ENCODE results near the gene TSPAN19.

TSPAN19 gene

GRCh38 chr12:84986586-84986985 lies 49.5 kb downstream of the TSPAN19 start:
- Histone ChIP-seq H3K79me1 (ENCODE audit: low read depth, low read length) (no peaks in the 10 kb centered on the region), H4K91ac (ENCODE audit: low read depth, low read length, poor library complexity) (no peak overlapping the region), H2BK15ac (ENCODE audit: low read length) (no peak overlapping the region), H4K8ac (ENCODE audit: low read depth, low read length) (no peak overlapping the region), H3K4me2 (ENCODE audit: insufficient read depth, low read length, poor library complexity, severe bottlenecking) (no peak overlapping the region), H3K27ac (replicated peaks; ENCODE audit: low read length) (no peak overlapping the region), H3K23ac (ENCODE audit: low read depth, low read length, poor library complexity) (no peak overlapping the region), H2BK5ac (ENCODE audit: low read length) (no peak overlapping the region), H2BK120ac (ENCODE audit: low read depth, low read length) (no peak overlapping the region), H3K14ac (ENCODE audit: low read length) (no peak overlapping the region), H3K9me3 (replicated peaks in 1 of 2; ENCODE audit: control insufficient read depth in 2 of 2, insufficient read depth in 1 of 2, low read depth in 1 of 2, low read length in 2 of 2) (no peaks in the 10 kb centered on the region), H3K18ac (ENCODE audit: low read length) (no peak overlapping the region), H3K4ac (ENCODE audit: low read length) (no peak overlapping the region), H2BK12ac (ENCODE audit: low read length) (no peak overlapping the region), H2AK5ac (ENCODE audit: low read depth, low read length) (no peak overlapping the region), H3K4me3 (ENCODE audit: low read length in 2 of 2) (peak overlapping the region in 1 of 2 donors; percentile 8), H3K4me1 (ENCODE audit: control insufficient read depth in 2 of 2, insufficient read depth in 1 of 2, low read depth in 1 of 2, low read length in 2 of 2) (peaks cover 0 to 22% of the 10 kb centered on the region in 2 donors), H3K9ac (ENCODE audit: low read depth, low read length, poor library complexity) (no peak overlapping the region), H2AFZ (ENCODE audit: low read length) (peak overlapping the region; percentile 23), H3K36me3 (replicated peaks in 1 of 2; ENCODE audit: control insufficient read depth in 2 of 2, insufficient read depth in 2 of 2, low read length in 2 of 2) (no peaks in the 10 kb centered on the region), H3K27me3 (ENCODE audit: control insufficient read depth in 3 of 3, insufficient read depth in 3 of 3, low read depth in 1 of 3, low read length in 3 of 3) (no peaks in the 10 kb centered on the region)
- no CpG with 5 or more reads among the region's 3 CpGs for WGBS, 2 donors (ENCODE audit: extremely low coverage in 2 of 2, insufficient read length in 2 of 2, insufficient replicate concordance in 1 of 2)
- no peak for DNase-seq (ENCODE audit: low spot score)

- H2BK12ac ChIP-seq (ENCODE audit: low read length): no peak overlapping the region
- peaks cover 0 to 22% of the 10 kb centered on the region in 2 donors for H3K4me1 ChIP-seq (ENCODE audit: control insufficient read depth in 2 of 2, insufficient read depth in 1 of 2, low read depth in 1 of 2, low read length in 2 of 2)
- no peaks in the 10 kb centered on the region for H3K27me3 ChIP-seq (ENCODE audit: control insufficient read depth in 3 of 3, insufficient read depth in 3 of 3, low read depth in 1 of 3, low read length in 3 of 3)
- no peaks in the 10 kb centered on the region for H3K36me3 ChIP-seq (replicated peaks in 1 of 2; ENCODE audit: control insufficient read depth in 2 of 2, insufficient read depth in 2 of 2, low read length in 2 of 2)
- H4K91ac ChIP-seq (ENCODE audit: low read depth, low read length, poor library complexity): no peak overlapping the region
- no peak overlapping the region for H2AK5ac ChIP-seq (ENCODE audit: low read depth, low read length)
- no peak overlapping the region for H3K4me2 ChIP-seq (ENCODE audit: insufficient read depth, low read length, poor library complexity, severe bottlenecking)
- no peak overlapping the region for H3K23ac ChIP-seq (ENCODE audit: low read depth, low read length, poor library complexity)
- DNase-seq (ENCODE audit: low spot score): no peak
- H3K27ac ChIP-seq (replicated peaks; ENCODE audit: low read length): no peak overlapping the region
- H2BK120ac ChIP-seq (ENCODE audit: low read depth, low read length): no peak overlapping the region
- H3K4me3 ChIP-seq (ENCODE audit: low read length in 2 of 2): peak overlapping the region in 1 of 2 donors; percentile 8
- H4K8ac ChIP-seq (ENCODE audit: low read depth, low read length): no peak overlapping the region
- H3K9ac ChIP-seq (ENCODE audit: low read depth, low read length, poor library complexity): no peak overlapping the region
- no peak overlapping the region for H2BK5ac ChIP-seq (ENCODE audit: low read length)
- no peak overlapping the region for H3K4ac ChIP-seq (ENCODE audit: low read length)
- H3K18ac ChIP-seq (ENCODE audit: low read length): no peak overlapping the region
- no peaks in the 10 kb centered on the region for H3K9me3 ChIP-seq (replicated peaks in 1 of 2; ENCODE audit: control insufficient read depth in 2 of 2, insufficient read depth in 1 of 2, low read depth in 1 of 2, low read length in 2 of 2)
- H2AFZ ChIP-seq (ENCODE audit: low read length): peak overlapping the region; percentile 23
- no peak overlapping the region for H3K14ac ChIP-seq (ENCODE audit: low read length)
- H2BK15ac ChIP-seq (ENCODE audit: low read length): no peak overlapping the region
- no peaks in the 10 kb centered on the region for H3K79me1 ChIP-seq (ENCODE audit: low read depth, low read length)
- no CpG with 5 or more reads among the region's 2 CpGs for whole genome bisulfite sequencing, 2 donors (ENCODE audit: extremely low coverage in 2 of 2, insufficient read length in 2 of 2, insufficient replicate concordance in 1 of 2)
These were observed 50.0 kb downstream of the TSPAN19 start for GRCh38 chr12:84986117-84986516.

DNA sequence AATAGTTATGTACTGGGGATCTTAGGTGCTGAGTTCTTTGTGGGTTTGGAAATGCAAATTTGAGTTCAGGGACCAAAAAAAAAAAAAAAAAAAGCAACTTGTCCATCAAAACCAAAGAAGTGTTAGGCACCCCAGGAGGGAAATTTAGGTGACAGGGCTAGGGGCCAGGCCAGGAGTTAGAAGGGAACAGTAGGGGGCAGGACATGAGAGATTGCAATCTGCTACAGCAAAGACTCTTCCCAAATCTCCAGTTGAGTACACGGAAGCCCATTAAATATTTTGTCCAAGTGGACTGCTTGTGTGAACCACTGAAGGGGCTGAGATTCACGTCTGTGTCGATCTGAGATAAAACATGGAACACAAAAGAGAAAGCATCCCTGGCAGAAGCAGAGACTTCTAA lies 52.8 kb downstream of the TSPAN19 start:
- no peak overlapping the region for H2BK15ac ChIP-seq (ENCODE audit: low read length)
- no peaks in the 10 kb centered on the region for H3K79me1 ChIP-seq (ENCODE audit: low read depth, low read length)
- H2AK5ac ChIP-seq (ENCODE audit: low read depth, low read length): no peak overlapping the region
- no peak overlapping the region for H3K27ac ChIP-seq (replicated peaks; ENCODE audit: low read length)
- H2BK120ac ChIP-seq (ENCODE audit: low read depth, low read length): no peak overlapping the region
- H3K36me3 ChIP-seq (replicated peaks in 1 of 2; ENCODE audit: control insufficient read depth in 2 of 2, insufficient read depth in 2 of 2, low read length in 2 of 2): no peaks in the 10 kb centered on the region
- no peak overlapping the region for H2BK5ac ChIP-seq (ENCODE audit: low read length)
- H2AFZ ChIP-seq (ENCODE audit: low read length): peak overlapping the region; percentile 67
- H3K4me2 ChIP-seq (ENCODE audit: insufficient read depth, low read length, poor library complexity, severe bottlenecking): no peak overlapping the region
- no CpG with 5 or more reads among the region's 3 CpGs for WGBS, 2 donors (ENCODE audit: extremely low coverage in 2 of 2, insufficient read length in 2 of 2, insufficient replicate concordance in 1 of 2)
- H3K18ac ChIP-seq (ENCODE audit: low read length): no peak overlapping the region
- H3K4ac ChIP-seq (ENCODE audit: low read length): no peak overlapping the region
- no peak overlapping the region for H3K4me3 ChIP-seq (ENCODE audit: low read length in 2 of 2)
- H4K91ac ChIP-seq (ENCODE audit: low read depth, low read length, poor library complexity): no peak overlapping the region
- no peaks in the 10 kb centered on the region for H3K9me3 ChIP-seq (replicated peaks in 1 of 2; ENCODE audit: control insufficient read depth in 2 of 2, insufficient read depth in 1 of 2, low read depth in 1 of 2, low read length in 2 of 2)
- no peak overlapping the region for H3K9ac ChIP-seq (ENCODE audit: low read depth, low read length, poor library complexity)
- peaks cover 0 to 22% of the 10 kb centered on the region in 2 donors for H3K4me1 ChIP-seq (ENCODE audit: control insufficient read depth in 2 of 2, insufficient read depth in 1 of 2, low read depth in 1 of 2, low read length in 2 of 2)
- no peak overlapping the region for H4K8ac ChIP-seq (ENCODE audit: low read depth, low read length)
- no peak for DNase-seq (ENCODE audit: low spot score)
- H3K14ac ChIP-seq (ENCODE audit: low read length): no peak overlapping the region
- no peak overlapping the region for H2BK12ac ChIP-seq (ENCODE audit: low read length)
- H3K27me3 ChIP-seq (ENCODE audit: control insufficient read depth in 3 of 3, insufficient read depth in 3 of 3, low read depth in 1 of 3, low read length in 3 of 3): no peaks in the 10 kb centered on the region
- H3K23ac ChIP-seq (ENCODE audit: low read depth, low read length, poor library complexity): no peak overlapping the region

- Histone ChIP-seq H3K9me3 (replicated peaks in 1 of 2; ENCODE audit: control insufficient read depth in 2 of 2, insufficient read depth in 1 of 2, low read depth in 1 of 2, low read length in 2 of 2) (no peaks in the 10 kb centered on the region), H2AK5ac (ENCODE audit: low read depth, low read length) (no peak overlapping the region), H2BK5ac (ENCODE audit: low read length) (no peak overlapping the region), H4K8ac (ENCODE audit: low read depth, low read length) (no peak overlapping the region), H3K23ac (ENCODE audit: low read depth, low read length, poor library complexity) (no peak overlapping the region), H2AFZ (ENCODE audit: low read length) (peak overlapping the region; percentile 67), H3K18ac (ENCODE audit: low read length) (no peak overlapping the region), H2BK15ac (ENCODE audit: low read length) (no peak overlapping the region), H3K27me3 (ENCODE audit: control insufficient read depth in 3 of 3, insufficient read depth in 3 of 3, low read depth in 1 of 3, low read length in 3 of 3) (no peaks in the 10 kb centered on the region), H3K27ac (replicated peaks; ENCODE audit: low read length) (no peak overlapping the region), H3K36me3 (replicated peaks in 1 of 2; ENCODE audit: control insufficient read depth in 2 of 2, insufficient read depth in 2 of 2, low read length in 2 of 2) (no peaks in the 10 kb centered on the region), H4K91ac (ENCODE audit: low read depth, low read length, poor library complexity) (no peak overlapping the region), H2BK120ac (ENCODE audit: low read depth, low read length) (no peak overlapping the region), H3K14ac (ENCODE audit: low read length) (no peak overlapping the region), H3K79me1 (ENCODE audit: low read depth, low read length) (no peaks in the 10 kb centered on the region), H3K4me2 (ENCODE audit: insufficient read depth, low read length, poor library complexity, severe bottlenecking) (no peak overlapping the region), H3K4me3 (ENCODE audit: low read length in 2 of 2) (no peak overlapping the region), H3K9ac (ENCODE audit: low read depth, low read length, poor library complexity) (no peak overlapping the region), H2BK12ac (ENCODE audit: low read length) (no peak overlapping the region), H3K4ac (ENCODE audit: low read length) (no peak overlapping the region), H3K4me1 (ENCODE audit: control insufficient read depth in 2 of 2, insufficient read depth in 1 of 2, low read depth in 1 of 2, low read length in 2 of 2) (peaks cover 0 to 20% of the 10 kb centered on the region in 2 donors)
- DNase-seq (ENCODE audit: low spot score): no peak
- no CpG with 5 or more reads among the region's 1 CpG for WGBS, 2 donors (ENCODE audit: extremely low coverage in 2 of 2, insufficient read length in 2 of 2, insufficient replicate concordance in 1 of 2)
These were observed 53.2 kb downstream of the TSPAN19 start for GRCh38 chr12:84982888-84983287.
